ENCODE data around the gene STAT5B. TPM values are rescaled to one million over a fixed set of nuclear protein-coding genes. Genes with fewer than 3 reads are reported as not detected.

The STAT5B gene
- total RNA-seq, 2 experiments from 2014 or later: 128 to 129 TPM

- CTCF ChIA-PET: interaction anchor here (0.6 to 4.9 kb wide), 9 partner anchors 15 to 226 kb away, joined by 3 to 28 read pairs (median 4); partner anchors contain the start of genes DHX58, GHDC and KAT2A
- no peaks in the 10 kb centered on the region for H3K36me3 Mint-ChIP-seq (ENCODE audit: low read depth)
- peaks cover 41% of the 10 kb centered on the region for H3K4me1 Mint-ChIP-seq (ENCODE audit: low read depth)
These were observed 96.2 kb downstream of the STAT5B start for GRCh38 chr17:42179911-42180410.

GRCh38 chr17:42179335-42179734 is 96.9 kb downstream of the STAT5B start:
- H3K36me3 Mint-ChIP-seq (ENCODE audit: low read depth): no peaks in the 10 kb centered on the region
- no peak for TF ChIP-seq CTCF (IDR thresholded peaks at IDR 0.05)
- POLR2A ChIA-PET: interaction anchor here (2.3 to 2.5 kb wide), 2 partner anchors 11 to 16 kb away, joined by 6 to 7 read pairs; no protein-coding TSS in a partner anchor
- ATAC-seq (no peak), DNase-seq (peak; percentile 20)
- peaks cover 35% of the 10 kb centered on the region for H3K4me1 Mint-ChIP-seq (ENCODE audit: low read depth)
- no peak overlapping the region for H3K4me3 Mint-ChIP-seq
- H3K9me3 Mint-ChIP-seq: no peaks in the 10 kb centered on the region
- no peak overlapping the region for H3K27ac Mint-ChIP-seq
- intact Hi-C loops (cut with micrococcal nuclease): no loop called here
- peaks cover 21% of the 10 kb centered on the region for H3K27me3 Mint-ChIP-seq
- CTCF ChIA-PET: interaction anchor here (0.6 to 4.9 kb wide), 6 partner anchors 16 to 227 kb away, joined by 3 to 28 read pairs (median 4); partner anchors contain the start of genes DHX58 and KAT2A

More at GRCh38 chr17:42179911-42180410, 96.2 kb downstream of the STAT5B start:
- Mint-ChIP-seq H3K27me3 (peaks cover 21% of the 10 kb centered on the region), H3K4me3 (peak overlapping the region; percentile 49), H3K9me3 (no peaks in the 10 kb centered on the region), H3K27ac (no peak overlapping the region)
- POLR2A ChIA-PET: interaction anchor here (1.1 to 2.5 kb wide), 5 partner anchors 12 to 109 kb away, joined by 3 to 7 read pairs (median 5); partner anchors contain the start of gene GHDC
- ATAC-seq (no peak), DNase-seq (peak; percentile 51)
- TF ChIP-seq CTCF (IDR thresholded peaks at IDR 0.05): no peak
- intact Hi-C loops (cut with micrococcal nuclease): no loop called here

GRCh38 chr17:42178817-42179216 is 97.4 kb downstream of the STAT5B start:
- Mint-ChIP-seq H3K27me3 (peaks cover 21% of the 10 kb centered on the region), H3K4me1 (ENCODE audit: low read depth) (peaks cover 32% of the 10 kb centered on the region), H3K9me3 (no peaks in the 10 kb centered on the region), H3K36me3 (ENCODE audit: low read depth) (no peaks in the 10 kb centered on the region), H3K4me3 (no peak overlapping the region), H3K27ac (no peak overlapping the region)
- ChIA-PET CTCF (interaction anchor here (1.0 to 4.9 kb wide), 4 partner anchors 15 to 159 kb away, joined by 4 to 28 read pairs (median 14); partner anchors contain the start of genes KAT2A and NKIRAS2), POLR2A (interaction anchor here (2.5 kb wide), 1 partner anchor 11 kb away, joined by 7 read pairs; no protein-coding TSS in a partner anchor)
- DNase-seq (peak; percentile 54), ATAC-seq (peak; percentile 19)
- TF ChIP-seq CTCF (IDR thresholded peaks at IDR 0.05): no peak
- intact Hi-C loops (cut with micrococcal nuclease): no loop called here

- TF ChIP-seq CTCF (IDR thresholded peaks at IDR 0.05): no peak
- DNase-seq: no peak
- ChIA-PET CTCF (interaction anchor here (1.0 to 4.9 kb wide), 3 partner anchors 16 to 158 kb away, joined by 4 to 28 read pairs (median 4); partner anchors contain the start of genes KAT2A and NKIRAS2), POLR2A (interaction anchor here (2.5 kb wide), 1 partner anchor 9 kb away, joined by 7 read pairs; no protein-coding TSS in a partner anchor)
- no peaks in the 10 kb centered on the region for H3K9me3 Mint-ChIP-seq
- no peak for ATAC-seq
- intact Hi-C loops (cut with micrococcal nuclease): no loop called here
- peaks cover 21% of the 10 kb centered on the region for H3K27me3 Mint-ChIP-seq
- peaks cover 23% of the 10 kb centered on the region for H3K4me1 Mint-ChIP-seq (ENCODE audit: low read depth)
- H3K36me3 Mint-ChIP-seq (ENCODE audit: low read depth): no peaks in the 10 kb centered on the region
- no peak overlapping the region for H3K27ac Mint-ChIP-seq
- H3K4me3 Mint-ChIP-seq: no peak overlapping the region
These were observed 98.5 kb downstream of the STAT5B start for GRCh38 chr17:42177684-42178083.

Measured in activated CD8-positive, alpha-beta T cell treated with anti-CD3 and anti-CD28 coated beads for 36 hours (primary cell).